Liver (tissue), 3 donors: ENCODE data around the gene ALDH2.

Experiments
- CTCF ChIP-seq: fragments of 150-350 bp; IDR thresholded peaks from 2 replicates; pipeline ENCODE4 v1.5.1; 2017; ENCODE audit warnings: improper control_type of control experiment, low read depth, low read length; ENCODE audit not compliant: missing input control
- EGR1 ChIP-seq, 2 donors: IDR thresholded peaks; 2 replicates each; pipeline ENCODE4 v1.6.1; 2016 to 2018; ENCODE audit warnings: antibody characterized with exemption in 2 of 2, low read depth in 2 of 2
- FOXA1 ChIP-seq: IDR thresholded peaks from 2 replicates; pipeline ENCODE4 v1.6.1; 2016; ENCODE audit warnings: antibody characterized with exemption
- GABPA ChIP-seq, 2 donors: IDR thresholded peaks in 1 of 2; conservative IDR thresholded peaks in 1 of 2; 2 replicates each; pipeline ENCODE4 v1.6.1; 2016; ENCODE audit warnings: antibody characterized with exemption in 2 of 2, mild to moderate bottlenecking in 1 of 2, moderate library complexity in 1 of 2
- MAX ChIP-seq: IDR thresholded peaks from 2 replicates; pipeline ENCODE4 v1.6.1; 2016; ENCODE audit warnings: antibody characterized with exemption
- RAD21 ChIP-seq, 2 donors: IDR thresholded peaks; 2 replicates each; pipeline ENCODE4 v1.6.1; 2016; ENCODE audit warnings: antibody characterized with exemption in 2 of 2, mild to moderate bottlenecking in 2 of 2
- REST ChIP-seq: IDR thresholded peaks from 2 replicates; pipeline ENCODE4 v1.6.1; 2016; ENCODE audit warnings: antibody characterized with exemption, mild to moderate bottlenecking
- RXRA ChIP-seq, 2 donors: IDR thresholded peaks; 2 replicates each; pipeline ENCODE4 v1.6.1; 2017 to 2018; ENCODE audit warnings: antibody characterized with exemption in 2 of 2, mild to moderate bottlenecking in 1 of 2
- SP1 ChIP-seq: IDR thresholded peaks from 2 replicates; pipeline ENCODE4 v1.6.1; 2018; ENCODE audit warnings: antibody characterized with exemption, mild to moderate bottlenecking
- TAF1 ChIP-seq: conservative IDR thresholded peaks from 2 replicates; pipeline ENCODE4 v1.6.1; 2016; ENCODE audit warnings: antibody characterized with exemption, mild to moderate bottlenecking
- YY1 ChIP-seq: IDR thresholded peaks from 2 replicates; pipeline ENCODE4 v1.6.1; 2016; ENCODE audit warnings: antibody characterized with exemption, mild to moderate bottlenecking
- ZBTB33 ChIP-seq: IDR thresholded peaks from 2 replicates; pipeline ENCODE4 v1.6.1; 2016; ENCODE audit warnings: antibody characterized with exemption
- donor health status: healthy.
- donor health status: healthy.

GRCh38 chr12:111756681-111757080, 10.1 kb upstream of the ALDH2 start:
- TF ChIP-seq TAF1 (no peak), CTCF (no peak), FOXA1 (no peak), EGR1 (IDR thresholded peaks at IDR 0.05; ENCODE audit: low read depth in 2 of 2) (no peak), YY1 (no peak), MAX (no peak), SP1 (no peak), RAD21 (IDR thresholded peaks at IDR 0.05) (no peak), GABPA (IDR thresholded peaks at IDR 0.05 in 1 of 2, conservative IDR thresholded peaks at IDR 0.05 in 1 of 2) (no peak), REST (no peak), RXRA (IDR thresholded peaks at IDR 0.05) (no peak), ZBTB33 (no peak)
